NCI-H1417 treated with DMSO at 0.1 percent for 48 hours (cell line): ENCODE results near the gene THSD7A.

Experiments
- DNase-seq: peaks from one replicate; lab custom pipeline; 2025; lab: John Stamatoyannopoulos, UW

Gene THSD7A

GRCh38 chr7:11749629-11750028, 82.4 kb downstream of the THSD7A start:
- no peak for DNase-seq

GRCh38 chr7:11748884-11749283, 83.1 kb downstream of the THSD7A start:
- DNase-seq = no peak

GRCh38 chr7:11747715-11748485, 84.1 kb downstream of the THSD7A start:
- no peak for DNase-seq

GRCh38 chr7:11746591-11746990, 85.4 kb downstream of the THSD7A start:
- no peak for DNase-seq

GRCh38 chr7:11743548-11743947, 88.5 kb downstream of the THSD7A start:
- DNase-seq = no peak

GRCh38 chr7:11743016-11743415, 89.0 kb downstream of the THSD7A start:
- DNase-seq = no peak

GRCh38 chr7:11742496-11742895, 89.5 kb downstream of the THSD7A start:
- DNase-seq = peak; percentile 94

- no peak for DNase-seq
Measured at GRCh38 chr7:11737723-11738122, 94.3 kb downstream of the THSD7A start.

- DNase-seq = no peak
Measured at GRCh38 chr7:11732207-11732606, 99.8 kb downstream of the THSD7A start.

- DNase-seq = no peak
Measured at GRCh38 chr7:11730725-11731124, 101.3 kb downstream of the THSD7A start.

- no peak for DNase-seq
Measured at GRCh38 chr7:11727864-11728263, 104.1 kb downstream of the THSD7A start.

GRCh38 chr7:11726794-11727155, 105.2 kb downstream of the THSD7A start:
- no peak for DNase-seq

GRCh38 chr7:11726001-11726793, 105.8 kb downstream of the THSD7A start:
- no peak for DNase-seq

- DNase-seq = no peak
Measured at GRCh38 chr7:11716185-11716584, 115.8 kb downstream of the THSD7A start.

GRCh38 chr7:11714676-11715075, 117.3 kb downstream of the THSD7A start:
- DNase-seq = no peak

- no peak for DNase-seq
Measured at GRCh38 chr7:11714205-11714604, 117.8 kb downstream of the THSD7A start.

- no peak for DNase-seq
Measured at GRCh38 chr7:11713352-11713751, 118.6 kb downstream of the THSD7A start.

GRCh38 chr7:11710377-11710776, 121.6 kb downstream of the THSD7A start:
- DNase-seq = no peak

- DNase-seq = no peak
Measured at GRCh38 chr7:11709196-11709595, 122.8 kb downstream of the THSD7A start.

- no peak for DNase-seq
Measured at GRCh38 chr7:11707606-11708193, 124.3 kb downstream of the THSD7A start.

- peak; percentile 19 for DNase-seq
Measured at GRCh38 chr7:11706666-11707605, 125.1 kb downstream of the THSD7A start.

GRCh38 chr7:11703829-11704228, 128.2 kb downstream of the THSD7A start:
- no peak for DNase-seq
